Middle frontal gyrus (tissue), 1 donor: ENCODE results near the gene SIRPD.
"Not testable (repeated sequence)": the region's sequence is repeated elsewhere in the genome, so short reads cannot be mapped to it uniquely, and the experiment has no call there.

Experiments
- DNase-seq: peaks from one replicate; pipeline ENCODE4 v3.0.0-alpha.2; 2015; ENCODE audit warnings: low spot score; ENCODE audit errors: extremely low spot score

The SIRPD gene

GRCh38 chr20:1557605-1558004, at the start of gene SIRPD:
SIRPD (minus strand) TSS chr20:1557705; CDS start chr20:1557653, 52 bp downstream.
- no peak for DNase-seq

DNA sequence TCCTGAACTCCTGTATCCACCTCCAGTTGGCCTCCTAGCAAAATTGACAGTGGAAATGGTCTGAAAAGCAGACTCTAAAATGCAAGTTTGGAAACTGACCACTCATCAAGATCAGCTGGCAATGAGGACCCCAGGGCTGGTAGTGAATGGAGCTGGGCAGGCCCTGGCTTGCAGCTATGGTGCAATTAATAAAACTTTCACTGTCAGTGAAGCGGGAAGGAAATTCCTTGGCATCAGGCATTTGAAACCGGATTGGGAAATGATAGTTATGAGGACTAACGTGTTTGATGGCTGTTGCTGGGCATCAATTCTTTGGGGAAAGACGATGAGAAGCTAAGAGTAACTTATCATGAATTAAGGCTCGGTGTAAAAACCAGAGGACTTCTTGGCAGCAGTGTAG, 43.2 kb upstream of the SIRPD start:
- DNase-seq: no peak

- no peak for DNase-seq
Measured at GRCh38 chr20:1595333-1595732, 37.8 kb upstream of the SIRPD start.

- DNase-seq: no peak
Measured at GRCh38 chr20:1588533-1589460, 31.3 kb upstream of the SIRPD start.

- DNase-seq: no peak
Measured at GRCh38 chr20:1587781-1588532, 30.5 kb upstream of the SIRPD start.

GRCh38 chr20:1579488-1579887, 22.0 kb upstream of the SIRPD start:
- DNase-seq: no peak

DNA sequence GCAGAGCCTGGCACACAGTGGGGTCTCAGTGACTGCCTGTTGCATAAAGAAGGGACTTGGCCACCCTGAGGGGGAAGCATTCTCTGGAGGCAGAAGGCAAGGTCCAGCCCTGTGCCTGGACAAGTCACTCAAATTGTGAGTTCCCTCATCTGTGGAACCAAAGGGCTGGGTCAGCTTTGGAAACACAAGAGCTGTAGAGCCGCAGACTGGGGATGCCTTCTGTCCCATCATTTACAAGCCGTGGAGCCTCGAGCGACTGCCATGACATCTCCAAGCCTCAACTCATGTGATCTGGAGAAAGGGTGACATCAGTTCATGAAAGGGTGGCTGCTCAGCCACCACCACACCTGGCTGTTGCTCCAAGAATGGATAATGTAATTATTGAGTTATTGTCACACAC, 20.4 kb upstream of the SIRPD start:
- no peak for DNase-seq

DNA sequence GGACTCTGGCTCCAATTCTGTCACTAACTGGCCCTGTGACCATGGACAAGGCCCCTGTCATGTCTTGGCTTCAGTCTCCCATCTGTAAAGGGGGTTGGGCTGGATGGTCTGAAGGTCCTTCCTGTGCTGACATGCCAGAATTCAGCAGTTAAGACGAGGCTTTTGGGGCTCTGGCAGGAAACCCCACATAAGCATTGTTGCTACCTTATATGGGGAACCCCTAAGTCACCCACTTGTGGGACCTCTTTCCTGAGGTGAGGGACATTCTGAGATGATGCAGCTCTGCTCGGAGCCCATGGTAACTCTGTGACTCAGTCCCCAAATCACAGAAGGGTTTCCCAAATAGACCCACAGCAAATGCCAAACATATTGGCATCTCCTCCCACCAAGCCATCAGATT, 19.8 kb upstream of the SIRPD start:
- DNase-seq: not testable (repeated sequence)

- DNase-seq: no peak
Measured at GRCh38 chr20:1576641-1577040, 19.1 kb upstream of the SIRPD start.

- not testable (repeated sequence) for DNase-seq
Measured at GRCh38 chr20:1576003-1576402, 18.5 kb upstream of the SIRPD start.

DNA sequence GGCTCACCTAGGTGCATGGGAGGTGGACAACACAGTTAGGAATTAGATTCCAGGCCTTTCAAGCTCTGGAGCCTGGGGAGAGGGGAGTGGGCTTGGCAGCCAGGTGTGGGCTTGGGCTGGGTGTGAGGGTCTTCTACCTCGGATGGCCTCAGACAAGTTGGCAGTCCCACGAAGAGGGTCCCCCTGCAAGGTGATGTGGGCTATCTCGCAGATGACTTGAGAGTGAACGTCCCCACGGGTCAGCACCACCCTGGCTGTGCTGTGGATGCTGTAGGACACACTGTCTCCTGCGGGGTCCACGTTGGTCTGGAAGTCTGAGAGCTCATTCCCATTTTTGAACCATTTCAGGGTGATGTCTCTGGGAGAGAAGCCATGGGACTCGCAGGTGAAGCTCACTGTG, 14.1 kb upstream of the SIRPD start:
- not testable (repeated sequence) for DNase-seq

- no peak for DNase-seq
Measured at GRCh38 chr20:1569415-1569881, 11.9 kb upstream of the SIRPD start.

DNA sequence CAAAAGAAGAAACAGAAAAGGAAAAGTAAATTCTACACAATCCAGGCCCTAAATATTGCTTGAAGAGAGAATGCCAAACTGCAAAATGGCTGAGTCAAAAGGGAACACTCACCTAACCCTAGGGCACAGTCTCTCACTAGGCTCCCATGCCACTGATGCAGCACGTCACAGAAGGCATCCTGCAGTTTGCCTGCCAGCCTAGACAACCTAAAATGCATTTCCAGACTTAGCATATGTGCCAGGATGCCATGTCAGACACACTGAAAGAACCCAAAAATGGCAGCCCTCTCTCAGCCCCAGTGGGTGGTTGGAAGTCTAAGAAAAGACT, 10.6 kb upstream of the SIRPD start:
- no peak for DNase-seq

DNA sequence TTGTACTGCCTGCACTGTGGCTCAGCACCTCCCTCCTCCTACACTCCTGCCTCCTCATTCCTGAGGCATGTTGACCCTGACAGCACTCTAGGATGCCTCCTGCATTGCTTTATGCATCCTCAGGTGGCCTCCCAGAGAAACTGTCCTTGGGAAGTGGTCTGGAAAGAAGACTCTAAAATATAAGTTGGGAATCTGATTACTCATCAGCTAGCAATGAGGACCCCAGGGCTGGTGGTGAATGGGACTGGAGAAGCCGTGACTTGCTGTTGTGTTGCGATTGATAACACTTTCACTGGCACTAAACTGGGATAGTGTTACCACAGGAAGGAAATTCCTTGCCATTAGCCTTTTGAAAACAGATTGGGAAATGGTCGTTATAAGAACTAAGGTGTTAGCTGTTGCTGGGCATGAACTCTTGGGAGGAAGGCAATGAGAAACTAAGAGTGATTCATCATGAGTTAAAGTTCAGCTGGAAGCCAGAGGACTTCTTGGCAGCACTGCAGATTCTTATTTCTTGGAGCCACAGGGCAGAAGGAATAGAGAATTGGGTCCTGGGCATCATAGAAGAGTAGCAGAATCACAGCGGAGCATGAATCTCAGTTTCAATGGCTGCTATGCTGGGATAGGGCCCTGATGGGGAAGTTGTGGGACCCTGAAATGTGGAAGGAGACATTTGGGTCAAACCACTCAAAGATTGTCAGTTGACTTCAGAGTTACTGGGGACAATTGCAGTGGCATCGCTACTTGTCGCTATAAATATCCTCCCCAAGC, 10.1 kb upstream of the SIRPD start:
- no peak for DNase-seq

- DNase-seq: no peak
Measured at GRCh38 chr20:1566701-1567100, 9.2 kb upstream of the SIRPD start.

DNA sequence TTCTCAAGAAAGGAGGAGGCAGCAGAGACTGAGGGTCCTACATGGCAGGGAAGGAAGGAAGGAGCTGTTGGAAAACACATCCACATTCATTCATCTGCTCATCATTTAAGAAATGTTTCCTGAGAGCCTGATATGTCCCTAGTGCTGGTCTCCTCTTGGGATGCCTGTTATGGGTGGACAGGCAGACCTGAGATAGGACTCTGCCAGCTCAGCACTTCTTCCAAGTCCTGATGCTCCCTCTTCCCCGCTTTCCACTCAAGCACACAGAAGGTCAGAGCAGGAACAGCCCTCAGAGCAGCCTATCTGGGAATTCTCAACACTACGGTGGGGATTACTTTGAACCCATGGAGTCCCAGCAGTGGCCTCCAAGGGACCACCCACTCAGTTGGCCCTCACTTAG, 8.0 kb upstream of the SIRPD start:
- no peak for DNase-seq

DNA sequence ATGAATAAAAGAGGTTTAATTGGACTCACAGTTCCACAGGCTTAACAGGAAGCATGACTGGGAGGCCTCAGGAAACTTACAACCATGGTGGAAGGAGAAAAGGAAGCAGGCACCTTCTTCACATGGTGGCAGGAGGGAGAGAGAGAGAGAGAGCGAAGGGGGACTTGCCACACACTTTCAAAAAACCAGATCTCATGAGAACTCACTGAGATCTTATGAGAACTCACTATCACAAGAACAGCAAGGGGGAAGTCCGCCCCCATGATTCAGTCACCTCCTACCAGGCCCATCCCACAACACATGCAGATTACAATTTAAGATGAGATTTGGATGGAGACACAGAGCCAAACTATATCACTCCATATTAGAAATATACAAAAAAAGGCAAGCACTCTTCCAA, 6.1 kb upstream of the SIRPD start:
- no peak for DNase-seq

- DNase-seq: no peak
Measured at GRCh38 chr20:1562622-1563021, 5.1 kb upstream of the SIRPD start.

DNA sequence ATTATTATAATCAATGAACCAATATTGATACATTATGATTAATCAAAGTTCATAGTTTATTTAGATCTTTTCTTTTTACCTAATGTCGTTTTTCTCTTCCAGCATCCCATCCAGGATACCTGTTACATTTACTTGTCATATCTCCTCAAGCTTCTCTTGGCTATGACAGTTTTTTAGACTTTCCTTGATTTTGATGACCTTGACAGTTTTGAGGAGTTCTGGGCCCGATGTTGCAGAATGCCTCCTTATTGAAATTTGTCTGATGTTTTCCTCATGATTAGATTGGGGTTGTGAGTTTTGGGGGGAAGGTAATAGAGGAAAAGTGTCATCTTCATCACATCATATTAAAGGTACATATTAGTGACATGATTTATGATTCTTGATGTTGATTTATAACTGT, 3.8 kb upstream of the SIRPD start:
- DNase-seq: no peak

- no peak for DNase-seq
Measured at GRCh38 chr20:1555952-1556351, 1.6 kb downstream of the SIRPD start.

DNA sequence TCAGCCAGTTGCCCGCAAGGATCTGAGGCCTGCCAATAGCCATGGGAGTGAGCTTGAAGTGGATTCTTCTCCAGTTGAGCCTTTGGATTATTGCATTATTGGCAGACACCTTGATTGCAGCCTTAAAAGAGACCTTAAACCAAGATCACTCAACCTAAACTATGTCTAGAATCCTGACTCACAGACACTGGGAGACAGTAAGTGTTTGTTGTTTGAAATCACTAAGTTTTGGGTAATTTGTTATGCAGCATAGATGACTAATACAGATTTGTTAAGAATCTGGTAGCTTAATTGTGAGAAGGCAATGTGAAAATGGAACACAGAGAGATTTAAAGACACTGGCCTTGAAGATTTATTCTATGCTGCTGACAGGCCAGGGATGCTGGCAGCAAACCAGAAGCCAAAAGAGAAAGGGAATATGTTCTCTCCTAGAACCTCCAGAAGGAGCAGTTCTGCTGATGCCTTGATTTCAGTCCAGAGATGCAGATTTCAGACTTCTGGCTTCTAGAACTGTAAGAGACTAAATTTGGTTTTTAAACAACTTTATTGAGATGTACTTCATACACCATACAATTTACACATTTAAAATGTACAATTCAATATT, 17.6 kb downstream of the SIRPD start:
- DNase-seq: no peak
